ENCODE results near the gene ZNF423. TPM values are rescaled to one million over a fixed set of nuclear protein-coding genes. Genes with fewer than 3 reads are reported as not detected.

ZNF423 gene
- total and polyA plus RNA-seq, 10 donors, result 0.36 to 7.0 (median 3.7) TPM

GRCh38 chr16:49672753-49673152 is 183.2 kb downstream of the ZNF423 start:
- no peak for TF ChIP-seq POLR2AphosphoS5 (IDR thresholded peaks at IDR 0.05)
- no peak for TF ChIP-seq POLR2A (IDR thresholded peaks at IDR 0.05)
- TF ChIP-seq CTCF (IDR thresholded peaks at IDR 0.05 in 8 of 11, conservative IDR thresholded peaks at IDR 0.05 in 3 of 11), result no peak
- no peak overlapping the region for H3K4me3 ChIP-seq
- H3K27me3 ChIP-seq (replicated peaks in 1 of 7), result no peaks in the 10 kb centered on the region
- no peaks in the 10 kb centered on the region for H3K9me3 ChIP-seq
- H3K4me1 ChIP-seq, result no peaks in the 10 kb centered on the region
- 85 to 91% (median 87%) methylated on average over 10 to 11 of the region's 11 CpGs for WGBS, 5 donors
- intact Hi-C loops (cut with DNase I; ENCODE audit: low total_unique reads), result no loop called here
- no peak overlapping the region for H3K27ac ChIP-seq
- no peaks in the 10 kb centered on the region for H3K36me3 ChIP-seq
- no peak for DNase-seq

- Histone ChIP-seq H3K27me3 (replicated peaks in 1 of 7) (no peaks in the 10 kb centered on the region), H3K27ac (no peak overlapping the region), H3K4me3 (no peak overlapping the region), H3K36me3 (no peaks in the 10 kb centered on the region), H3K9me3 (no peaks in the 10 kb centered on the region), H3K4me1 (no peaks in the 10 kb centered on the region)
- 85 to 90% (median 86%) methylated on average over 12 of the region's 12 CpGs for WGBS, 5 donors
- intact Hi-C loops (cut with DNase I; ENCODE audit: low total_unique reads), result no loop called here
- DNase-seq, result no peak
- TF ChIP-seq POLR2AphosphoS5 (IDR thresholded peaks at IDR 0.05), result no peak
- no peak for TF ChIP-seq CTCF (IDR thresholded peaks at IDR 0.05 in 8 of 11, conservative IDR thresholded peaks at IDR 0.05 in 3 of 11)
- no peak for TF ChIP-seq POLR2A (IDR thresholded peaks at IDR 0.05)
Observed at GRCh38 chr16:49671333-49671732, 184.6 kb downstream of the ZNF423 start.

GRCh38 chr16:49670627-49671026 is 185.3 kb downstream of the ZNF423 start:
- no peaks in the 10 kb centered on the region for H3K27me3 ChIP-seq (replicated peaks in 1 of 7)
- H3K9me3 ChIP-seq, result no peaks in the 10 kb centered on the region
- H3K27ac ChIP-seq, result no peak overlapping the region
- 67 to 86% (median 79%) methylated on average over 13 of the region's 13 CpGs for WGBS, 5 donors
- H3K4me3 ChIP-seq, result no peak overlapping the region
- no peak for DNase-seq
- intact Hi-C loops (cut with DNase I; ENCODE audit: low total_unique reads), result no loop called here
- TF ChIP-seq POLR2AphosphoS5 (IDR thresholded peaks at IDR 0.05), result no peak
- no peak for TF ChIP-seq POLR2A (IDR thresholded peaks at IDR 0.05)
- no peak for TF ChIP-seq CTCF (IDR thresholded peaks at IDR 0.05 in 8 of 11, conservative IDR thresholded peaks at IDR 0.05 in 3 of 11)
- H3K4me1 ChIP-seq, result no peaks in the 10 kb centered on the region
- no peaks in the 10 kb centered on the region for H3K36me3 ChIP-seq

GRCh38 chr16:49665482-49666230 is 190.3 kb downstream of the ZNF423 start:
- Histone ChIP-seq H3K9me3 (no peaks in the 10 kb centered on the region), H3K36me3 (no peaks in the 10 kb centered on the region), H3K4me3 (no peak overlapping the region), H3K27ac (no peak overlapping the region), H3K27me3 (replicated peaks in 1 of 7) (no peaks in the 10 kb centered on the region), H3K4me1 (peaks cover 0 to 12% (median 4%) of the 10 kb centered on the region in 6 donors)
- no peak for DNase-seq
- intact Hi-C loops (cut with DNase I; ENCODE audit: low total_unique reads), result no loop called here
- TF ChIP-seq POLR2AphosphoS5 (IDR thresholded peaks at IDR 0.05), result no peak
- 87 to 93% (median 92%) methylated on average over 18 of the region's 18 CpGs for WGBS, 5 donors
